ENCODE measurements around the gene RBPJL.

RBPJL gene

GRCh38 chr20:45354423-45355208 is 48.0 kb downstream of the RBPJL start:
- H2AFZ ChIP-seq (ENCODE audit: low read depth, low read length, severe bottlenecking) = no peak overlapping the region
- H3K4me2 ChIP-seq (ENCODE audit: low read depth, low read length, poor library complexity, severe bottlenecking) = no peak overlapping the region
- no peaks in the 10 kb centered on the region for H3K9me2 ChIP-seq (replicated peaks; ENCODE audit: insufficient read depth, low read length)
- H3K4me3 ChIP-seq (ENCODE audit: insufficient read depth, low read length, poor library complexity, severe bottlenecking) = no peak overlapping the region
- no peaks in the 10 kb centered on the region for H4K20me1 ChIP-seq (ENCODE audit: low read depth, low read length)
- H3K27me3 ChIP-seq (ENCODE audit: low read length) = no peaks in the 10 kb centered on the region
- H3K9ac ChIP-seq (ENCODE audit: low read length) = no peak overlapping the region
- no peaks in the 10 kb centered on the region for H3F3A ChIP-seq (ENCODE audit: insufficient read depth)
- H3K27ac ChIP-seq (ENCODE audit: low read depth, low read length) = no peak overlapping the region
- no peaks in the 10 kb centered on the region for H3K79me2 ChIP-seq (ENCODE audit: insufficient read depth, low read length)
- no peaks in the 10 kb centered on the region for H3K9me3 ChIP-seq (ENCODE audit: insufficient read depth, low read length)
- TF ChIP-seq EZH2phosphoT487 (conservative IDR thresholded peaks at IDR 0.05; ENCODE audit: low read length) (no peak), CTCF (IDR thresholded peaks at IDR 0.05; ENCODE audit: insufficient read depth, low read length, poor library complexity, severe bottlenecking) (no peak)
- no peaks in the 10 kb centered on the region for H3K36me3 ChIP-seq (ENCODE audit: low read length)

- H3K4me2 ChIP-seq (ENCODE audit: low read depth, low read length, poor library complexity, severe bottlenecking) = no peak overlapping the region
Observed at GRCh38 chr20:45355209-45356084, 48.8 kb downstream of the RBPJL start.

More at GRCh38 chr20:45355209-45356084, 48.8 kb downstream of the RBPJL start:
- Histone ChIP-seq H3K9me3 (ENCODE audit: insufficient read depth, low read length) (no peaks in the 10 kb centered on the region), H3K9ac (ENCODE audit: low read length) (no peak overlapping the region), H2AFZ (ENCODE audit: low read depth, low read length, severe bottlenecking) (no peak overlapping the region), H4K20me1 (ENCODE audit: low read depth, low read length) (no peaks in the 10 kb centered on the region), H3K79me2 (ENCODE audit: insufficient read depth, low read length) (no peaks in the 10 kb centered on the region), H3K27me3 (ENCODE audit: low read length) (no peaks in the 10 kb centered on the region), H3K27ac (ENCODE audit: low read depth, low read length) (no peak overlapping the region), H3K36me3 (ENCODE audit: low read length) (no peaks in the 10 kb centered on the region), H3K4me3 (ENCODE audit: insufficient read depth, low read length, poor library complexity, severe bottlenecking) (no peak overlapping the region), H3F3A (ENCODE audit: insufficient read depth) (no peaks in the 10 kb centered on the region), H3K9me2 (replicated peaks; ENCODE audit: insufficient read depth, low read length) (no peaks in the 10 kb centered on the region)
- TF ChIP-seq CTCF (IDR thresholded peaks at IDR 0.05; ENCODE audit: insufficient read depth, low read length, poor library complexity, severe bottlenecking) = no peak
- TF ChIP-seq EZH2phosphoT487 (conservative IDR thresholded peaks at IDR 0.05; ENCODE audit: low read length) = no peak
